ENCODE measurements around the gene CD4. TPM values are rescaled to one million over a fixed set of nuclear protein-coding genes. Genes with fewer than 3 reads are reported as not detected.

Gene CD4
- total and polyA plus RNA-seq, 4 donors = 15.9 to 44.8 (median 32.0) TPM

DNA sequence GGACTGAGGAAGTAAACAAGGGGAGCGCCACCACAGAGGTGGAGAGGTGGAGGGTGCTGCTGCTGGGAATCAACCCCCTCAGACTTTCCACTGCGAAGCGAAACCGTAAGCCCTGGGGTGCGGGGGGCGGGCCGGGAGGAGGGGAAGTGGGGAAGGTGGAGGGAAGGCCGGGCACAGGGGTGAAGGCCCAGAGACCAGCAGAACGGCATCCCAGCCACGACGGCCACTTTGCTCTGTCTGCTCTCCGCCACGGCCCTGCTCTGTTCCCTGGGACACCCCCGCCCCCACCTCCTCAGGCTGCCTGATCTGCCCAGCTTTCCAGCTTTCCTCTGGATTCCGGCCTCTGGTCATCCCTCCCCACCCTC, 17.0 kb upstream of the CD4 start, which contains the start of gene LAG3 (continued):
- no peak for TF ChIP-seq FOXA1 (IDR thresholded peaks at IDR 0.05)
- no peak for TF ChIP-seq EGR1 (IDR thresholded peaks at IDR 0.05; ENCODE audit: low read depth in 2 of 2)
- TF ChIP-seq SP1 (IDR thresholded peaks at IDR 0.05) = no peak
- no peak for TF ChIP-seq YY1 (IDR thresholded peaks at IDR 0.05)

DNA sequence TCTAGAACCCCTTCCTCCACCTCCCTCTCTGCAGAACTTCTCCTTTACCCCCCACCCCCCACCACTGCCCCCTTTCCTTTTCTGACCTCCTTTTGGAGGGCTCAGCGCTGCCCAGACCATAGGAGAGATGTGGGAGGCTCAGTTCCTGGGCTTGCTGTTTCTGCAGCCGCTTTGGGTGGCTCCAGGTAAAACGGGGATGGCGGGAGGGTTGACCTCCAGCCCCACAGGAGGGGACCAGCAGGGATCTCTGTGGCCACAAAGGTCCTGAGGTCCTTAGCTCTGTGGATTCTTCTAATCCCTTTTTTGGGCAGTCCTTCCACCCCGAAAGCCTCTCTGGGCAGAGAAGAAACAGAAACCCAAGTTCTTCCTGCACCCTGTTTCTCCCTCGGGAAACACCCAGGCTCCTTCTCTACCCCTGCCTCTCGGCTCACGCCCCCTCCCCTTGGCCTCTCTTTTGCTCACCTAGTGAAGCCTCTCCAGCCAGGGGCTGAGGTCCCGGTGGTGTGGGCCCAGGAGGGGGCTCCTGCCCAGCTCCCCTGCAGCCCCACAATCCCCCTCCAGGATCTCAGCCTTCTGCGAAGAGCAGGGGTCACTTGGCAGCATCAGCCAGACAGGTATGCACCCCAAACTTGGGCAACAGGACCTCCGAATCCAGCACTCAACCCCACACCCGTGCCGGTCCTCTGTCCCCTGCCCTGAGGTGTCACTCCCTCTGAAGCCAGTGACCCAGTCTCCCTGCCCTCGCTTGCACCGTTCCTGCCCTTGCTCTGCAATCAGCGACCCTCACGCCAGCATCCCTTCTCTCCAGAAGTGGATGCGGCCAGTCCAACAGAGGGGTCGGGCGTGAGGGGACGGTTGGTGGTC, 16.4 kb upstream of the CD4 start:
- H3K9me3 ChIP-seq (ENCODE audit: control insufficient read depth in 4 of 4, low read length in 3 of 4) = no peaks in the 10 kb centered on the region
- no peak overlapping the region for H3K27ac ChIP-seq (ENCODE audit: low read depth in 1 of 2, low read length in 2 of 2)
- peaks cover 17 to 87% (median 61%) of the 10 kb centered on the region in 4 donors for H3K4me1 ChIP-seq (ENCODE audit: control insufficient read depth in 4 of 4, insufficient read depth in 4 of 4, low read length in 3 of 4)
- TF ChIP-seq FOXA1 (IDR thresholded peaks at IDR 0.05) (no peak), SP1 (IDR thresholded peaks at IDR 0.05) (no peak), JUND (IDR thresholded peaks at IDR 0.05) (no peak), TAF1 (conservative IDR thresholded peaks at IDR 0.05) (no peak), HNF4A (conservative IDR thresholded peaks at IDR 0.05) (no peak), RAD21 (IDR thresholded peaks at IDR 0.05) (no peak), HNF4G (IDR thresholded peaks at IDR 0.05) (no peak), EGR1 (IDR thresholded peaks at IDR 0.05; ENCODE audit: low read depth in 2 of 2) (no peak), FOXA2 (IDR thresholded peaks at IDR 0.05) (no peak), GABPA (IDR thresholded peaks at IDR 0.05 in 1 of 2, conservative IDR thresholded peaks at IDR 0.05 in 1 of 2) (no peak), YY1 (IDR thresholded peaks at IDR 0.05) (no peak)
- TF ChIP-seq, protein P1, sequence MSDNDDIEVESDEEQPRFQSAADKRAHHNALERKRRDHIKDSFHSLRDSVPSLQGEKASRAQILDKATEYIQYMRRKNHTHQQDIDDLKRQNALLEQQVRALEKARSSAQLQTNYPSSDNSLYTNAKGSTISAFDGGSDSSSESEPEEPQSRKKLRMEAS (IDR thresholded peaks at IDR 0.05) = no peak
- TF ChIP-seq, protein P2, sequence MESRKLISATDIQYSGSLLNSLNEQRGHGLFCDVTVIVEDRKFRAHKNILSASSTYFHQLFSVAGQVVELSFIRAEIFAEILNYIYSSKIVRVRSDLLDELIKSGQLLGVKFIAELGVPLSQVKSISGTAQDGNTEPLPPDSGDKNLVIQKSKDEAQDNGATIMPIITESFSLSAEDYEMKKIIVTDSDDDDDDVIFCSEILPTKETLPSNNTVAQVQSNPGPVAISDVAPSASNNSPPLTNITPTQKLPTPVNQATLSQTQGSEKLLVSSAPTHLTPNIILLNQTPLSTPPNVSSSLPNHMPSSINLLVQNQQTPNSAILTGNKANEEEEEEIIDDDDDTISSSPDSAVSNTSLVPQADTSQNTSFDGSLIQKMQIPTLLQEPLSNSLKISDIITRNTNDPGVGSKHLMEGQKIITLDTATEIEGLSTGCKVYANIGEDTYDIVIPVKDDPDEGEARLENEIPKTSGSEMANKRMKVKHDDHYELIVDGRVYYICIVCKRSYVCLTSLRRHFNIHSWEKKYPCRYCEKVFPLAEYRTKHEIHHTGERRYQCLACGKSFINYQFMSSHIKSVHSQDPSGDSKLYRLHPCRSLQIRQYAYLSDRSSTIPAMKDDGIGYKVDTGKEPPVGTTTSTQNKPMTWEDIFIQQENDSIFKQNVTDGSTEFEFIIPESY (IDR thresholded peaks at IDR 0.05) = no peak
- TF ChIP-seq, protein P3, sequence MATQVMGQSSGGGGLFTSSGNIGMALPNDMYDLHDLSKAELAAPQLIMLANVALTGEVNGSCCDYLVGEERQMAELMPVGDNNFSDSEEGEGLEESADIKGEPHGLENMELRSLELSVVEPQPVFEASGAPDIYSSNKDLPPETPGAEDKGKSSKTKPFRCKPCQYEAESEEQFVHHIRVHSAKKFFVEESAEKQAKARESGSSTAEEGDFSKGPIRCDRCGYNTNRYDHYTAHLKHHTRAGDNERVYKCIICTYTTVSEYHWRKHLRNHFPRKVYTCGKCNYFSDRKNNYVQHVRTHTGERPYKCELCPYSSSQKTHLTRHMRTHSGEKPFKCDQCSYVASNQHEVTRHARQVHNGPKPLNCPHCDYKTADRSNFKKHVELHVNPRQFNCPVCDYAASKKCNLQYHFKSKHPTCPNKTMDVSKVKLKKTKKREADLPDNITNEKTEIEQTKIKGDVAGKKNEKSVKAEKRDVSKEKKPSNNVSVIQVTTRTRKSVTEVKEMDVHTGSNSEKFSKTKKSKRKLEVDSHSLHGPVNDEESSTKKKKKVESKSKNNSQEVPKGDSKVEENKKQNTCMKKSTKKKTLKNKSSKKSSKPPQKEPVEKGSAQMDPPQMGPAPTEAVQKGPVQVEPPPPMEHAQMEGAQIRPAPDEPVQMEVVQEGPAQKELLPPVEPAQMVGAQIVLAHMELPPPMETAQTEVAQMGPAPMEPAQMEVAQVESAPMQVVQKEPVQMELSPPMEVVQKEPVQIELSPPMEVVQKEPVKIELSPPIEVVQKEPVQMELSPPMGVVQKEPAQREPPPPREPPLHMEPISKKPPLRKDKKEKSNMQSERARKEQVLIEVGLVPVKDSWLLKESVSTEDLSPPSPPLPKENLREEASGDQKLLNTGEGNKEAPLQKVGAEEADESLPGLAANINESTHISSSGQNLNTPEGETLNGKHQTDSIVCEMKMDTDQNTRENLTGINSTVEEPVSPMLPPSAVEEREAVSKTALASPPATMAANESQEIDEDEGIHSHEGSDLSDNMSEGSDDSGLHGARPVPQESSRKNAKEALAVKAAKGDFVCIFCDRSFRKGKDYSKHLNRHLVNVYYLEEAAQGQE (IDR thresholded peaks at IDR 0.05) = no peak
- TF ChIP-seq, protein P4, sequence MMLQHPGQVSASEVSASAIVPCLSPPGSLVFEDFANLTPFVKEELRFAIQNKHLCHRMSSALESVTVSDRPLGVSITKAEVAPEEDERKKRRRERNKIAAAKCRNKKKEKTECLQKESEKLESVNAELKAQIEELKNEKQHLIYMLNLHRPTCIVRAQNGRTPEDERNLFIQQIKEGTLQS (IDR thresholded peaks at IDR 0.05) = no peak
- WGBS = 68% methylated on average over 21 of the region's 21 CpGs
- peaks cover 0 to 8% (median 4%) of the 10 kb centered on the region in 4 donors for H3K36me3 ChIP-seq (ENCODE audit: control insufficient read depth in 4 of 4, insufficient read depth in 3 of 4, low read depth in 1 of 4, low read length in 3 of 4)
- H3K4me3 ChIP-seq (ENCODE audit: low read depth in 1 of 3, low read length in 3 of 3) = peak overlapping the region in 1 of 3 donors; percentile 1
- H3K9ac ChIP-seq (ENCODE audit: low read depth in 1 of 2, low read length in 2 of 2) = no peak overlapping the region
- no peak for DNase-seq (ENCODE audit: low spot score)
- no peaks in the 10 kb centered on the region for H3K27me3 ChIP-seq (ENCODE audit: control insufficient read depth in 4 of 4, insufficient read depth in 4 of 4, low read length in 3 of 4)

Measured in liver (tissue), 9 donors.